HUES48 (cell line): ENCODE data around the gene ADCY5.

Source experiments
- H3K27ac ChIP-seq: one replicate; pipeline ENCODE4 v1.7.0; 2013; ENCODE audit warnings: low read depth, low read length, inconsistent platforms
- H3K27me3 ChIP-seq: 2 replicates; pipeline ENCODE4 v1.6.1; 2013; ENCODE audit warnings: mild to moderate bottlenecking, low read length; ENCODE audit not compliant: control insufficient read depth, insufficient read depth
- H3K36me3 ChIP-seq: 2 replicates; pipeline ENCODE4 v1.6.1; 2013; ENCODE audit warnings: low read length; ENCODE audit not compliant: control insufficient read depth, insufficient read depth
- H3K4me1 ChIP-seq: 2 replicates; pipeline ENCODE4 v1.6.1; 2013; ENCODE audit warnings: mild to moderate bottlenecking, low read length; ENCODE audit not compliant: control insufficient read depth, insufficient read depth
- H3K4me3 ChIP-seq: 2 replicates; pipeline ENCODE4 v1.5.1; 2013; ENCODE audit warnings: mild to moderate bottlenecking, low read depth, low read length
- H3K9ac ChIP-seq: 2 replicates; pipeline ENCODE4 v1.6.1; 2013; ENCODE audit warnings: mild to moderate bottlenecking, low read depth, low read length, moderate library complexity
- H3K9me3 ChIP-seq: 2 replicates; pipeline ENCODE4 v1.6.1; 2013; ENCODE audit warnings: low read length; ENCODE audit not compliant: control insufficient read depth, insufficient read depth

ADCY5 gene

DNA sequence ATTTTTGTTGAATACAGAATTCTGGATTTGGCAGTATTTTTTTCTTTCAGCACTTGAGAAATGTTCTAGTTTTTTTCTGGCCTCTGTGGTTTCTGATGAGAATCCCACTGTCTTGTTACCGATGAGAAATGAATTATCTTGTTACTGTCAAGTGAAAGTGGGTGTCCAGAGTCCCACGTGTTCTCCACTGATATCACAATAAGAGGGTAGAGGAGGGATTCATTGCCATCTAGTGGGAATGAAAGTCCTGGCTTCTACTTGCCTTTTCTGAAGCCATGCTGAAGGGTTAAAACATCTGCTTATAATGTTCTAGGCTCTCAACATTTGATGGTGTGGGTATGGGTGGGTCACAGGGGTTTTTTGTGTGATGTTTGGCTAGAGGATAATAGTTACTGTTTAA lies 181.1 kb downstream of the ADCY5 start:
- H3K27ac ChIP-seq, result no peak overlapping the region
- H3K4me1 ChIP-seq, result no peaks in the 10 kb centered on the region
- no peak overlapping the region for H3K9ac ChIP-seq
- no peaks in the 10 kb centered on the region for H3K9me3 ChIP-seq
- H3K4me3 ChIP-seq, result no peak overlapping the region
- peaks cover 5% of the 10 kb centered on the region; the same call in 1 of the 2 replicates for H3K36me3 ChIP-seq
- H3K27me3 ChIP-seq, result no peaks in the 10 kb centered on the region

DNA sequence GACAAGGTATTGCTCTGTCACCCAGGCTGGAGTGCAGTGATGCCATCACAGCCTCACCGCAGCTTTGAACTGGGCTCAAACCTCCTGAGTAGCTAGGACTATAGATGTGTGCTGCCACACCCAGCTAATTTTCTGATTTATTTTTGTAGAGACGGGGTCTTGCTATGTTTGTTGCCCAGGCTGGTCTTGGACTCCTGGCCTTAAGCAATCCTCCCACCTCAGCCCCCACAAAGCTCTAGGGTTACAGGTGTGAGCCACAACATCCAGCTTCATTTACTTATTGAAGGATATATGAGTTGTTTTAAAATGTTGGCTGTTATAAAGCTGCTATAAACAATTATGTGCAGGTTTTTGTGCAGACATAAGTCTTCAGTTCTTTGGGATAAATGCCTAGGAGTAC lies 184.9 kb downstream of the ADCY5 start:
- Histone ChIP-seq H3K9me3 (no peaks in the 10 kb centered on the region), H3K4me1 (0 out of 2 replicates have a peak, but pooled peaks cover 4% of the 10 kb centered on the region), H3K9ac (no peak overlapping the region), H3K36me3 (no peaks in the 10 kb centered on the region), H3K27ac (no peak overlapping the region), H3K27me3 (no peaks in the 10 kb centered on the region), H3K4me3 (no peak overlapping the region)

DNA sequence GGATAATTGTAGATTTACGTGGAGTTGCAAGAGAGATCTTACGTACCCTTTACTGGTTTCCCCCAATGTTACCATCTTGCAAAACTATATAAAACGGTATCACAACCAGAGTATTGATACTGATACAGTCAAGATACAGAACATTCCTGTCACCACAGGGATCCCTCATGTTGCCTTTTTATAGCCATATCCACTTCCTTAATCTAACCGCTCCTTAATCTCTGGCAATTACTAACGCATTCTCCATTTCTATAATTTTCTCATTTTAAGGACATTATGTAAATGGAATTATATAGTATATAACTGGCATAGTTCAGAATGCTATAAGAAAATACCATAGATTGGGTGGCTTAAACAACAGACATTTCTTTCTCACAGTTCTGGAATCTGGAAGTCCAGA lies 186.0 kb downstream of the ADCY5 start:
- H3K4me3 ChIP-seq, result no peak overlapping the region
- no peak overlapping the region for H3K27ac ChIP-seq
- H3K4me1 ChIP-seq, result 0 out of 2 replicates have a peak, but pooled peaks cover 4% of the 10 kb centered on the region
- no peaks in the 10 kb centered on the region for H3K36me3 ChIP-seq
- no peaks in the 10 kb centered on the region for H3K9me3 ChIP-seq
- no peak overlapping the region for H3K9ac ChIP-seq
- H3K27me3 ChIP-seq, result no peaks in the 10 kb centered on the region

DNA sequence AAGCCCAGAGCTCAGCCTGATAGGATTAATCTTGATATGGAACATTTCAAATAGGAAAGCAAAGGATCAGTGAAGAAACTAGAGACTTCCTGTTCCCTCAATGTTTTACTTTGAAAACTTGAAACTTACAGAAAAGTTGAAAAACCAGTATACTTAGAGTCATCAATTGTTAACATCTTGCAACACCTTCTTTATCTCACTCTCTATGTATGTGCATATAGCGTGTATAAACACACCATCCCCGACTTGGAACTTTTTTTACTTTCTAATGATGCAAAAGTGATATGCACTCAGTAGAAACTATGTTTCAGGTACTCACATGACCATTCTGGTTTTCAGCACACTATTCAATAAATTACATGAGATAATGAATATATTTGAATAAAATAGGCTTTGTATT lies 186.7 kb downstream of the ADCY5 start:
- Histone ChIP-seq H3K36me3 (no peaks in the 10 kb centered on the region), H3K4me1 (0 out of 2 replicates have a peak, but pooled peaks cover 4% of the 10 kb centered on the region), H3K9ac (no peak overlapping the region), H3K27ac (no peak overlapping the region), H3K4me3 (no peak overlapping the region), H3K27me3 (no peaks in the 10 kb centered on the region), H3K9me3 (no peaks in the 10 kb centered on the region)

DNA sequence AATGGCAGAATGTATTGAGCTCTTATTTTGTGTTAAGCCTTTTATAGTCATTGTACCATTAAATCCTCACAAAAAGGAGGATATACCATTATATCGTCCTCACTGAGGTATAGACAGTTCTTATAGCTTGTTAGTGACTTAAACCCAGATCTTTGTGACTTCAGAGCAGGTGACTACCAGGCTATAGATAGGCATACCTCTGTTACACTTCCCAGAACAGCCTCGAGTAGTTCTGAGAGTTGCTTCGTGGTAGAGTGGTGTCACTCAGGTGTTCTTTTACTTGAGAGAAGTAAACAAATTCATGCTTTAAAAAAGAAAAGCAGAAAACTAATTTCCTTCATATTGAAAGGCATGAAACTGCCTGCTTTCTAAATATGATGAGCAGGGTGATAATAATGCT lies 187.2 kb downstream of the ADCY5 start:
- Histone ChIP-seq H3K4me1 (0 out of 2 replicates have a peak, but pooled peaks cover 4% of the 10 kb centered on the region), H3K9ac (no peak overlapping the region), H3K27ac (no peak overlapping the region), H3K9me3 (no peaks in the 10 kb centered on the region), H3K4me3 (no peak overlapping the region), H3K27me3 (no peaks in the 10 kb centered on the region), H3K36me3 (no peaks in the 10 kb centered on the region)

DNA sequence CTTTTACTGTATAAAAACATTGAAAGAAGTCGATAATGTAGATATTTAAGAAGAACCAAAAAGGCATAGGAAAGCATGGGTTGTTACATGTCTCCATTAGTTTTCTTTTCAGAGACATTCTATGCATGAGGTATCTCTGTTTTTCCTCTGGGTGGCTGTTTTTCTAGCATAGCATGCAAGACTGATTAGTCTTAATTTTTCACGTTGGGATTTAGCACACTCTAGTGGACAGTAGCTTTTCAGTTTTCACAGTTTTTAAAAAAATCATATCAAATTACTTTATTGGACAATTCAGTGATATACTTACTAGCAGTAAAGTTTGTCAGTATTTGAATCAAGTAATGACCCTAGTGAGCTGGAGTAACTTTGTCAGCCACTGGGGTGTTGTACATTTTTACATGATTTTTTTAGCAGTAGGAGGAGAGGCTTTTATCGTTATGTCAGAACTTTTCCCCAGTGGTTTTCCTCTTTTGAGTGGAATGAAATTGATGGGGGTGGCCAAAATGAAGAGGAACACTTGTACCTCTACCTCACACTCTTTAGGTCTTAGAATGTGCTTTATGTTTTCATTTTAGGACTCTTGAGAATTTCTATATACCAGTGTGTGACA lies 190.0 kb downstream of the ADCY5 start:
- H3K9ac ChIP-seq, result no peak overlapping the region
- H3K4me1 ChIP-seq, result 0 out of 2 replicates have a peak, but pooled peaks cover 4% of the 10 kb centered on the region
- no peak overlapping the region for H3K27ac ChIP-seq
- H3K27me3 ChIP-seq, result no peaks in the 10 kb centered on the region
- no peak overlapping the region for H3K4me3 ChIP-seq
- no peaks in the 10 kb centered on the region for H3K36me3 ChIP-seq
- H3K9me3 ChIP-seq, result no peaks in the 10 kb centered on the region

DNA sequence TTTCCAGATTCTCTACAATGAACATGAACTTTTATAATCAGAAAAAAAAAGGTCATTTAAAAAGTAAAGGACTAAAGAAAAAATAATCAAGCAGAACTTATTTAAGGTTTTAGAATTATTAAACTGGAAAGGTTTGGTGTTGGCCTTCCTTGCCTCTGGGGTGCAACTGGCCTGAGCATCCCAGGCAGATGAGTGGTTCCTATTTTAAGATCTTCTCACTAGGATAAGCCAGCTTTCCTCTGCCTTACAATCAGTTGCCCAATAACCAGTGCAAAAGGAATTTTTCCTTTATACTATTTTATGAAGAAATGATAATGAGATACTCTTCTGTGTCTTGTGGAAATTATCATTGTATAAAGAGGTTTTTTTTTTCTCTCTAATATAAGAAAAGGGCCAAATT lies 190.5 kb downstream of the ADCY5 start:
- Histone ChIP-seq H3K27me3 (no peaks in the 10 kb centered on the region), H3K36me3 (no peaks in the 10 kb centered on the region), H3K4me1 (0 out of 2 replicates have a peak, but pooled peaks cover 4% of the 10 kb centered on the region), H3K9ac (no peak overlapping the region), H3K27ac (no peak overlapping the region), H3K4me3 (no peak overlapping the region), H3K9me3 (no peaks in the 10 kb centered on the region)

DNA sequence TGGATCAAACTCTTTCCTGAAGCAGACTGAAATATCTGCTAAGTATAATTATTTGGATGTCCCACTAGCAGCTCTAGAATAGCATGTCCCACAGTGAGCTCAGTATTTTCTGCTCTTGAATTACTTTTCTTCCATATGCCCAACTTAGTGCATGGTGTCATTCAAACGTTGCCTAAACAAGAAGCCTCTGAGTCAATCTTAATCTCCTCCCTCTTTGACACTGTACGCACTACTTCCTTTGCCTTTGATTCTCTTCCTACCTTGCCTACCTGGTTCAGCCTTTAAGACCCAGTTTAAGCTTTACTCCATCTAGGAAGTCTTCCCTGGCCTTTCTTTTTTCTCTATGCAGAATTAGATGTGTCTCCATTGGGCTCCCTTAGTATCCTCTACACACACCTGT lies 192.6 kb downstream of the ADCY5 start:
- no peaks in the 10 kb centered on the region for H3K36me3 ChIP-seq
- no peaks in the 10 kb centered on the region for H3K9me3 ChIP-seq
- 0 out of 2 replicates have a peak, but pooled peaks cover 11% of the 10 kb centered on the region for H3K4me1 ChIP-seq
- H3K4me3 ChIP-seq, result no peak overlapping the region
- H3K27me3 ChIP-seq, result no peaks in the 10 kb centered on the region
- no peak overlapping the region for H3K9ac ChIP-seq
- no peak overlapping the region for H3K27ac ChIP-seq

DNA sequence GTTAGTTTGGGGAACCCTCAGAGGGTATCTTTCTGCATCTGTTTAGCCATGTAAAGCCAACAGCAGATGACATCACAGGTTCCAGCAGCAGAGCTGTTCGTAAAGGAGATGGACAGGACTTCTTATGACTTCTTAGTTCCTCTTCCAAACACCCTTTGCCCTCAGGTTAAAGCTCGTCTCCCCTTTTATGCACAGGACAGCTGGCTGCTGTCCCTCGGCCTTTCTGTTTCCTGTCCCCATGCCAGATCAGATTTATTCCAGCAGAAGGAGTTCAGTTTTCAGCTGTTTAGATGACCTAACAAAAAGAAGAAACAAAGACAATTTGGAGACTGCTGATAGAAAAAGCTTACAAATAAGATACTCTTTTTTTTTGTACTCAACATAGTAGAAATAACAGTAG lies 202.0 kb downstream of the ADCY5 start:
- Histone ChIP-seq H3K4me1 (no peaks in the 10 kb centered on the region), H3K27me3 (no peaks in the 10 kb centered on the region), H3K27ac (no peak overlapping the region), H3K9ac (no peak overlapping the region), H3K9me3 (no peaks in the 10 kb centered on the region), H3K36me3 (peaks cover 5% of the 10 kb centered on the region; the same call in 1 of the 2 replicates), H3K4me3 (no peak overlapping the region)

DNA sequence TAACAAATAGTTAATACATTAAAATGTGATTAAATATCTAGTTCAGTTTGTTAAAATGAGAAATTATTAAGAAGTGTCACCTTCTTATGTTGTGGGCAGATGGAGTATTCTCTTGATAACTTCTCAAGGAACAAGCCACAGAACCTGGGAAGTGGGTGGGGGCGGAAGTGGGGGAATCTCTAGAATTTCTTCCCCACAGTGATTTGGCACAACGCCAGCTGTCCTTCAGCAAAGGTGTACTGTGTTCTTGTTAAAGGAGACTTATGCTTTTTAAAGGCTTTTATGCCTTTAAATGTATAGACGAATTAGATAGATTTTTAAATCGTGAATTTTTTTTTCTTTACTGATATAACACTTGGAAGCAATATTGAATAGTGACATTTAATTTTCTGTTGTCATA lies 204.8 kb downstream of the ADCY5 start:
- Histone ChIP-seq H3K27me3 (no peaks in the 10 kb centered on the region), H3K4me1 (no peaks in the 10 kb centered on the region), H3K9ac (no peak overlapping the region), H3K27ac (no peak overlapping the region), H3K36me3 (peaks cover 5% of the 10 kb centered on the region; the same call in 1 of the 2 replicates), H3K4me3 (no peak overlapping the region), H3K9me3 (no peaks in the 10 kb centered on the region)

DNA sequence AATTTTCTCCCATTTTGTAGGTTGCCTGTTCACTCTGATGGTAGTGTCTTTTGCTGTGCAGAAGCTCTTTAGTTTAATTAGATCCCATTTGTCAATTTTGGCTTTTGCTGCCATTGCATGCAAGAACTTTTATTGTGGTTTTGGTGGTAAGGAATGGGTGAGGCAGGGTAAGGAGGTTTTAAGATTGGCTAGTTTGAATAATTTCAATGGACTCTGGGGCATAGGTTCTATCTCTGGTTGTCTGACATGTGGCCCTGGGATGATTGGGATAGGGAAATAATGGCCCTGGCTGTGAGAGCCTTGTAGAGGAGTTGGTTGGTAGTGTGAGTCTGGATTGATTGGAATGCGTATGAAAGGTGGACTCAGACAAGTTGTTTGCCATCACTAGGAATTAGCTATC lies 209.1 kb downstream of the ADCY5 start:
- no peak overlapping the region for H3K27ac ChIP-seq
- no peak overlapping the region for H3K4me3 ChIP-seq
- no peaks in the 10 kb centered on the region for H3K36me3 ChIP-seq
- no peak overlapping the region for H3K9ac ChIP-seq
- no peaks in the 10 kb centered on the region for H3K9me3 ChIP-seq
- no peaks in the 10 kb centered on the region for H3K27me3 ChIP-seq
- no peaks in the 10 kb centered on the region for H3K4me1 ChIP-seq
